ENCODE measurements around the gene ATP8A2.

DNA sequence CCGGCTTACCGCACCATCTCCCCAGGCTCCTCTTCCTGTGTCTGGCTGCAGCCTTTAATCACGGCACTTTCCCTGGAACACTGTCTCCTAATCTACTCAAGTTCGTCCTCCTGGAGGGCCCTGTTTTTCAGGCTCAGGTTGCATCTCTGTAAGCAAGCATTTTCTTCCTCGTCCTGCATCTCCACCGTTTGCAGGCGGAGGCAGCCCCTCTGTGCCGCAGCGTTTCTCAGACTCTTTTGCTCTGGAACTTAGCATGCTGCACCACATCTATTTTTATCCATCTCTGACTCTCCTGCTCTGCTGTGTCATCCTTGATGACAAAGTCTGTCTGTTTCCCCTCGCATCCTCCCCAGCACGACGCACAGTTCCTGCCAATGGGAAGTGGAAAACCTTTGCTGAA is 117.5 kb downstream of the ATP8A2 start:
- TF ChIP-seq YY1 (IDR thresholded peaks at IDR 0.05; ENCODE audit: low read depth, low read length): no peak
- TF ChIP-seq EP300 (IDR thresholded peaks at IDR 0.05; ENCODE audit: borderline replicate concordance in 1 of 2, control insufficient read depth in 1 of 2, low read depth in 2 of 2, low read length in 2 of 2): no peak
- TF ChIP-seq EZH2 (IDR thresholded peaks at IDR 0.05; ENCODE audit: borderline replicate concordance, control insufficient read depth, low read depth, low read length): no peak
- TF ChIP-seq POLR2A (IDR thresholded peaks at IDR 0.05; ENCODE audit: low read depth, low read length): no peak
- no peak for TF ChIP-seq POLR2AphosphoS5 (IDR thresholded peaks at IDR 0.05; ENCODE audit: low read length)
- no peak for TF ChIP-seq CTCF (IDR thresholded peaks at IDR 0.05 in 2 of 3, conservative IDR thresholded peaks at IDR 0.05 in 1 of 3; ENCODE audit: control insufficient read depth in 2 of 3, extremely low read depth in 1 of 3, insufficient read depth in 1 of 3, low read depth in 3 of 3, low read length in 3 of 3)
- TF ChIP-seq POLR2AphosphoS2 (IDR thresholded peaks at IDR 0.05; ENCODE audit: low read depth, low read length): no peak
- no peak for TF ChIP-seq SMAD5 (IDR thresholded peaks at IDR 0.05; ENCODE audit: low read depth)
- no peak for TF ChIP-seq SP1 (IDR thresholded peaks at IDR 0.05; ENCODE audit: low read depth, low read length)

All from GM12878 (cell line).